Upper lobe of left lung (tissue), 4 donors: ENCODE measurements around the gene BGN.

ENCODE experiments used
- CTCF ChIP-seq, 6 experiments: fragments of 450-650 bp in 4 of 6; fragments of 200-600 bp in 2 of 6; sonication (generic) in 2 of 6; IDR thresholded peaks; one replicate each; pipeline ENCODE4 v1.5.1; 2016 to 2019; ENCODE audit warnings: antibody characterized with exemption in 6 of 6
- EP300 ChIP-seq, 4 donors: sonication (generic); formaldehyde crosslinking; IDR thresholded peaks; one replicate each; pipeline ENCODE4 v1.5.1; 2017; ENCODE audit warnings: antibody characterized with exemption in 4 of 4, control low read depth in 2 of 4
- POLR2A ChIP-seq, 4 donors: fragments of 450-650 bp; IDR thresholded peaks; one replicate each; pipeline ENCODE4 v1.5.1; 2016 to 2017; ENCODE audit warnings: antibody characterized with exemption in 4 of 4, mild to moderate bottlenecking in 2 of 4
- POLR2AphosphoS5 ChIP-seq, 2 donors: sonication (generic); formaldehyde crosslinking; IDR thresholded peaks; one replicate each; pipeline ENCODE4 v1.5.1; 2017; ENCODE audit warnings: antibody characterized with exemption in 2 of 2

GRCh38 chrX:153509592-153509991 is 14.8 kb downstream of the BGN start:
- TF ChIP-seq CTCF (IDR thresholded peaks at IDR 0.05) (no peak), POLR2A (IDR thresholded peaks at IDR 0.05) (no peak), POLR2AphosphoS5 (IDR thresholded peaks at IDR 0.05) (no peak), EP300 (IDR thresholded peaks at IDR 0.05) (no peak)
